ENCODE results near the gene KLHDC2.
"Not testable (repeated sequence)": the region's sequence is repeated elsewhere in the genome, so short reads cannot be mapped to it uniquely, and the experiment has no call there.

KLHDC2 gene

DNA sequence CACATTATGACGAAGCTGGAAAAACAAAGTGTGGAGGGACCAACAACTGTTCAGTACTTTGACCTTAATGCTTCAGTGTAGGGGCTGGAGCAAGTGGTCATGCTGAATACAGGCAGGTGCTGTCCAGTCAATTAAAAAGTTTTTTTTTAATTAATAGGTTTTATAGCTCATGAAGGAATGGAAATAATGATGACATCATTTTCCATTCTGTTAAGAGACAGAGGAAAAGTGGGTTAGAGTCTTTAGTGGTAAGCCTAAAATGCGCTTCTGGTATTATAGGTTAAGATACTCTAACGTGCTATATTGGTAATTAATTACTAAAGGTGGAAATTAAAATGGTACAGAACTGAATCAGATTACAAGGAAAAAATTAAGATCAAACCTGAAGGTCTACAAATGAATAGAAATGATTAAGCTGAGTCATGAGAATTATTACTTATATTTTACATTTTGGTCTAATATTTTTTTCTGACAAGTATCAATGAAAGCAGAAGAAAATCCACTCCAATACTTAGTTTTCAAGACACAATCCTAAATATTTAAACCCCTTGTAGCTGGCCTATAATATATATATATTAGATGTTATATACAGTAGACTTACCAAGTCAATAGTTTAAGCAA is 15.6 kb downstream of the KLHDC2 start:
- no peak for DNase-seq

DNA sequence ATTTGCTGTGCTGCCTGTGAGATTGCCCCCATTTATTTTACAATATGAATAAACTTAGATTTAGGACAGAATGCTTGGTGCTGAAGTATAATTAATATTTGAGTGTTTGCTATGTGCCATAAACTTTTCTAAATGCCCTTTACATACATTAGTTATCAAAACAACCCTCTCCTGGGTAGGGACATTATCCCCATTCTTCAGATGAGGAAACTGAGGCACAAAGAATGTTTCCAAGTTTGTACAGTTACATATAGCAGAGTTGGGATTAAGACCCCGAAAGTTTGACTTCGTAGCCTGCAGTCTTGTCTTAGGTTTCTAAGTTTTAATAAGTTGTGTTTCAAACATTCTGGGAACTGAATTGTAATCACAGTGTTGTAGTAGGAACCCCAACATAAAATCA is 18.4 kb downstream of the KLHDC2 start:
- no peak for DNase-seq

DNA sequence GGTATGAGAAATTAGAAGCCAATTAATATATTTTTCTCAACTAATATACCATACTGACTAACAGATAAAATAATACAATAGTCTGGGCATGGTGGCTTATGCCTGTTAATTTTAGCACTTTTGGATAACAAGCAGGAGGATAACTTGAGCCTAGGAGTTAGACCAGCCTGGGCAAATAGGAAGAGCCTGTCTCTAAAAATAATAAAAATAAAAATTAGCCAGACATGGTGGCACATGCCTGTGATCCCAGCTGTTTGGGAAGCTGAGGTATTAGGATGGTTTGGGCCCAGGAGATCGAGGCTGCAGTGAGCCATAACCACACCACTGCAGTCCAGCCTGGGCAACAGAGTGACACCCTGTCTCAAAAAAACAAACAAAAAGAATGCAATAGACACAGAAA is 24.7 kb downstream of the KLHDC2 start:
- no peak for DNase-seq

DNA sequence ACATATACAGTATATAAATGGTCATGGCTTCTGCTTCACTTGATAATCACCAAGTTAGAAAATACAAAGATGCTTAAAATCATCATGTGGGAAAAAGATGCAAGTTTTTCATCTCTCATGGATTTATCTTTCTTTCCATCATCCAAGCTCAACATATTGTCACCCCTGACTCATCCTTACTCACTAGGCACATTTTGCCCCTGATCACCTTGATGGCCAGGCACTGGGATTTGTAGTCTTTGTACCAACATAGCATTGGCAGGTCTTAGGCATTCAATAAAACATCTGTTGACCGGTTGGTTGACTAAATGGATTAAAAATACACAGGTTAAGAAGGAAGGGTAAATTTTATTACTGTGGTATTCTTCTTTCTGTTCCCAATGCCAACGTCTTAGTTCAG is 28.1 kb downstream of the KLHDC2 start:
- DNase-seq: no peak

DNA sequence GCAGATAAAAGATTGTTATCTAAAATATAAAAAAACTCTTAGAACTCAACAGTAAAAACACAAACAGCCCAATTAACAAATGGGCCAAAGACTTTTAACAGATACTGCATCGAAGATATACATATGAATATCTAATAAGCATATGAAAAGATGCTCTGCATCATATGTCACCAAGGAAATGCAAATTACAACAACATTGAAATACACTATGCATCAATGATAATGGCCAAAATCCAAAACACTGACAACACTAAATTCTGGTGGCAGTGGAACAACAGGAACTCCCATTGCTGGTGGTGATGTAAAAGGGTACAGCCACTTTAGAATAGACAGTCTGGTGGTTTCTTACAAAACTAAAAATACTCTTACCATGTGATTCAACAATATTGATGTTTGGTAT is 40.8 kb downstream of the KLHDC2 start:
- no peak for DNase-seq

DNA sequence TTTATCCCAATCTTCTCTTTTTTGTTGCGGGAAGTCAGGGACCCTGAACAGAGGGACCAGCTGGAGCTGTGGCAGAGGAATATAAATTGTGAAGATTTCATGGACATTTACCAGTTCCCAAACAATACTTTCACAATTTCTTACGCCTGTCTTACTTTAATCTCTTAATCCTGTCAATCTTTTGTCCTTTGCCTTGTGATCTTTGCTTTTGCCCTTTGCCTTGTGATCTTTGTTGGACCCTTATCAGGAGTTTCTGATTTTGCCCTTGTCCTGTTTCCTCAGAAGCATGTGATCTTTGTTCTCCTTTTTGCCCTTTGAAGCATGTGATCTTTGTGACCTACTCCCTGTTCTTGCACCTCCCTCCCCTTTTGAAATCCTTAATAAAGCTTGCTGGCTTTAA is 48.2 kb downstream of the KLHDC2 start:
- DNase-seq: not testable (repeated sequence)

DNA sequence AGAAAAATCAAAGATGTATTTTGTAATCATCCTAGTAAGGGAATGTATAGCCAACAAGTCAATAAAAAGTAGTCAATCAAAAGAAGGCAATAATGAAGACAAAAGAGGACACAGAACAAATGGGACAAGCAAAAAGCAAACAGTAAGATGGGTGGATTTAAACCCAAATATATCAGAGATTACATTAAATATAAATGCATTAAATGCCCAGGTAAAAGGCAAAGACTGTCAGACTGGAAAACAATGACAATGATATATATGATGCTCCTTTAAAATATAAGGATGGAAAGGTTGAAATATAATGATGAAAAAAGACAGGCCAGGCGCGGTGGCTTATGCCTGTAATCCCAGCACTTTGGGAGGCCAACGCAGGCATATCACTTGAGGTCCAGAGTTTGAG is 48.9 kb downstream of the KLHDC2 start:
- no peak for DNase-seq

DNA sequence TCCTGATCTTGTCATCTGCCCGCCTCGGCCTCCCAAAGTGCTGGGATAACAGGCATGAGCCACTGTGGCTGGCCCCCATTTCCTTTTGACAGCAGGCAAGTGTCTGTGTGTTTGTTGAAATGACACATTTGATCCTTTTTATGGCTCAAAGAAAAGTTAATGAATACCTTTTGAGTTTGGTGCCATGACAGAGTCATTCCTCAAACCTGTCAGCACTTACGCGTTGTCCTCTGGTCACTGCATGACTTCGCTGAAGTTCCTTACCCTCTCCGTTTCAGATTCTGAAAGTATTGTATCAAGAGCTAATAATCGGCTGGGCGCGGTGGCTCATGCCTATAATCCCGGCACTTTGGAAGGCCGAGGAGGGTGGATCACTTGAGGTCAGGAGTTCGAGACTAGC is 52.2 kb downstream of the KLHDC2 start:
- no peak for DNase-seq

DNA sequence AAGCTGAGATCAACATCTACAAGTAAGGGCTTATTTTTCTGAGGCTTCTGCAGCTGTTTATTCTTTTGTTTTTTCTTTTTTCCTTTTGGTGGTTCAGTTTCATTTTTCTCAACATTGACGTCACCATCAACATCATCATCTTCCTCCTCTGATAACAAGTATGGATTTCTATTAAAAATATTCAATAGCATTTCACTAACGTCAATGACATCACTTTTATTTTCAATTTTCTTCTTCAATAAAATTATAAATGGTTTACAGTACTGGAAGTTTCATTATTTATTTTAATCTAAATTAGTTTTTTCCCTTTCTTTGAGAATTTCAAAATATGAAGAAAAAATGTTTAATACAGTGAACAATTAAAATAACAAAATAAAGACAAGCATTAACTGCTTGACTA is 60.7 kb downstream of the KLHDC2 start:
- no peak for DNase-seq

All from NCI-H2029 (cell line).